T-helper 2 cell (primary cell): ENCODE data around the gene ADARB1.

Experiments used
- DNase-seq, 5 experiments: peaks; one replicate each; pipeline versions ENCODE4 v3.0.0 to v3.0.0-alpha.2; 2012 to 2022

ADARB1 gene

DNA sequence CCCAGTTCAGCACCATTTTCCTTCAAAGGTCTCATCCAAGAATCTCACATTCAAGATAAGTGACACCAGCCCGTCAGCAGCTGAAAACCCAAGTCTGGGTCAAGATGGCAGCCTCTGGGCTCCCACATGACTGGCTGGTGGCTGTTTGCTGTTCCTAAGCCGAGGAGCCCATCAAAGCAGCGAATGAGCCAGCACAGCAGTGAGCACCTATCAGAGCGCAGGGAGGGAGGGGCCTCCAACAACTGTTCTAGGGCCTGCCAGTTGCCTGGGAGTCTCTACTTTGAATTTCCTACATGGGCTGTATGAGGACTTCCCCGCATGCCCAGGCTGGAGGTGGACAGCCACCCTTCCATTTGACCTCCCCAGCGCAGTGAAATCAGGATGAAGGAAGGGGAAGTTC, 102.7 kb downstream of the ADARB1 start:
- no peak for DNase-seq

DNA sequence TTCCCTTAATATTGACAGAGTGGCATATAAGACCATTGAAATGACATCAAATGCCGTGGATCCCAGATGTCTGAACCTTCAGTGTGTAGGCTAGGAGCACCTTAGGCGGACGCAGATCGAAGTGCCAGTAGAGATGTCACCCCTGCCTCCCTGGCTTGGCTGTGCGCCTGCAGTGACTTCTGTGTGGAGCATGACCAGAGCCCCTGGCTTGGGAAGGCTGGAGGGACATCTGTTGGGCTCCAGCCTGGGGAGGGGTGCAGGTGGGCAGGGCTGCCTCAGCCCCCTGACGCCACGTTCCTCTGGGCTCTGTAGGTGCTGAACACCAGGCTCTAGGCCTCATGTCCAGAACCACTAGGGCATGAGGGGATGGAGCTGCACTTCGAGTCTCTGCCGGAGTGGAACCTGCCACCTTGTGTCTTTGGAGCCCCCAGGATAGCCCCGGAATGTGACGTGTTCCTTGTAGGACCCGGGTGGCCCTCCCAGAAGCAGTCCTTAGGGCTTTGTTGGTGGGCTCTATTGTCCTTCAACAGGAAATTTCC, 103.8 kb downstream of the ADARB1 start:
- no peak for DNase-seq

DNA sequence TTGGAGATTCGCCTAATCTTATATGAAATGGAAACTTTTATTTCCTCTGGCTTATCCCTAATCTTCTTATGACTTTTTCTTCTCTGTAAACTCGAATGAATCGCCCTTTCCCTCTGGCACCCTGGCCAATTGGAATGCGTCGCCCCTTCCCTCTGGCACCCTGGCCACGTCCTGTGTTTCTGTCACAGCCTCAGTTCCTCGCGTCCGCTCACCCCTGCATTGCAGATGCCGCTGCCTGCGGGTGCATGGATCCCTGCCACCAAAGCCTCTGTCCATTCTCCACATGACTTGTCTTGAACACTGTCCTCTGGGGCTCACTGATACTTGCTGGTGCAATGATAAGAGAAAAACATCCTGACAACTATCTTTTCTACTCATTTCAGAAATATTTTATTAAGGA, 104.6 kb downstream of the ADARB1 start:
- no peak for DNase-seq

DNA sequence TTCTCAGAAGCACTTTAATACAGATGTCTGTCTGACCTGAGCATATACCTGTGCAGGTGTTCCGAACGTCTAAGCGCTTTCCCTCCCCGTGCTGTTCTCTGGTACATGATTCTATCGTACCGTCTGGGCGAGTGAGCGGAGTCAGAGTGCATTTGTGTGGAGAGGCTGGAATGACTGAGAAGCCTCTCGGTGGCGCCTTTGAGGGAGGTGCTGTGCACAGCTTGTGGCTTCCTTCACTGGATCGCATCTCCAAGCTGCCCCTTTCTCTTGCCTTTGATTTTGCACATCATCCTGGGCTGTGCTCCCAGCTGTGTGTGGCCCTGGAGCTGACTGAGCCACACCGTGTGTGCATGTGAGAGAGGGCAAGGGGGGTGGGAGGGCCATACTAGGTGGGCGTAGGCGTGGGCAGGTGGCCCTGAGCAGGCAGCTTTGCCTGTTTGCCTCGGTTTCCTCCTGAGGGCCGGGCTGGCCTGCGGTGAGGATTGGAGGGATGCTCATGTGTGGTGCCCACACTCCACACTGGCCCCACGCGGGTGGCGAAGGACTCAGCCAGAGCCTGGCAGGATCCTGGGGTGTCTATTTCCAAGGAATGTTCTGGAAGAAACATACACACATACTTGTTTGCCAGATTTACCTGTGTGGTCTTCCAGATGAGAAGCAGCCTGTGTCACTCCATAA, 105.3 kb downstream of the ADARB1 start:
- no peak for DNase-seq

DNA sequence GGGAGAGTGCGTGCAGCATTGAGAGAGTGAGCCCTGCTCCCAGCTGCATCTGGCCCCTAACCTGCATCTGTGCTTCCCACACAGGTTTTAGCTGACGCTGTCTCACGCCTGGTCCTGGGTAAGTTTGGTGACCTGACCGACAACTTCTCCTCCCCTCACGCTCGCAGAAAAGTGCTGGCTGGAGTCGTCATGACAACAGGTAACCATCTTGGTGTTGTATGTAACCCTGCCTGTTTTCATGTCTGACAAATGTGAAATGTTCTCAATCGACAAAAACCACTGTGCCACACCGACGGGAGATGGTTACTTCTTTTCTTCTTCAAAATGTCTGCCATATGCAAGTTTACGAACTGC, 105.8 kb downstream of the ADARB1 start:
- no peak for DNase-seq

DNA sequence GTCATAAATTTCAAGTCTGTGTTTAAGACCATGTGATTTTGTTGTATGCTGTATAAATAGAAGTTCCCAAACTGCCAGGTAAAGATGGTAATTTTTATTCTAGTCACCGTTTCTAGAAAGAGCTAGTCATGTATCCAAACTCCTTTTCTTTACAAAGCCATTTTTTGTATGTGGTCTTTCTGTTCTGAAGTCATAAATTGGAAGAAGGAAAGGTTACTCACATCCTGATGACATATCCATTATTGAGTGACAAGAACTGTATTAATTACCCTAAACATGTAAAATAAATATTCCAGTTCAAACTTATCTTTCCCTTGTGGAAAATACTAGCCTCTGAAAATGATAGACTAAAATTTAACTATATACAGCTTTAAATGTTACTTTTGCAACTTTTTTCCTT, 108.6 kb downstream of the ADARB1 start:
- no peak for DNase-seq

DNA sequence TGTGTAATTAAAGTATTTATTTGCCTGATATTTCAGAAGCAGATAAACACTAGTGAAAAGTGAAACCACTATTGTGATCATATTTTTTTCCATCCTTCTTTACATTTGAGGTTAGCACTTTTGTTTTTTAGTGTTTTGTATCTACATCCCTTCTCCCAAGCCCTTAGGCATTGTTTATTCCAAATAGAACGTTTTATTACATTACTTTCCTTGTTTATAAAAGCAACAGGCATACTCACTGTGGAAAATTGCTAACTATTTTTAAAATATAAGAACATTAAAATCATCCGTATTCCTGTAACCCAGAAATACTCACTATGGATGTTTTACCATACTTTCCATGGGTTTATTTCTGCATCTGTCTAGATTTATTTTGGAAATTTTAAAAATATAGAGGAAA, 109.5 kb downstream of the ADARB1 start:
- DNase-seq = no peak

DNA sequence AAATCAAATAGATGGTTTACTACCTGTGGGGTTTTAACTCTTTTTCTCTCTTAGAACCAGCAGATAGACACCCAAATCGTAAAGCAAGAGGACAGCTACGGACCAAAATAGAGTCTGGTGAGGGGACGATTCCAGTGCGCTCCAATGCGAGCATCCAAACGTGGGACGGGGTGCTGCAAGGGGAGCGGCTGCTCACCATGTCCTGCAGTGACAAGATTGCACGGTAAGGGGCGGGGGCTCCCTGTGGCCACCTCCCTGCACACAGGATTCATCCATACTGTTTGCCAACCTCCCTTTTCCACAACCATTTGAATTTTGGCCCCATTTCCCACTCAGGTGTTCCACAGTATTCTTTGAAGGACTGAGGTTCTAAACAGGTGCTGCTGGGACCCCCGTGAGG, 110.5 kb downstream of the ADARB1 start:
- DNase-seq = no peak

DNA sequence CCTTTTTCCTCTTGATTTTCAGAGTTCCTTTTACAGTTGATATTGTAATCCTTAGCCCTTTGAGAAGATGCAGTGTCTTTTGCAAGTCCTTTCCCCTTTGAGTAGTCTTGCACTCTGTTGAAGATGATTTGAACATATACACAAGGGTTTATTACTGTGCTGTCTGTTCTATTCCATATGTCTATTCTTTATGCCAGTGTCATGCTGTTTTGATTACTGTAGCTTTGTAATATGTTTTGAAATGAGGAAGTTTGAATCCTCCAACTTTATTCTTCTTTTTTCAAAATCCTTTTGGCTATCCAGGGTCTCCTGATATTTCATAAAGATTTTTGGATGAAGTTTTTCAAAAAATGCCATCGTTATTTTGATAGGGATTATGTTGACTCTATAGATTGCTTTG, 112.3 kb downstream of the ADARB1 start:
- DNase-seq = no peak

DNA sequence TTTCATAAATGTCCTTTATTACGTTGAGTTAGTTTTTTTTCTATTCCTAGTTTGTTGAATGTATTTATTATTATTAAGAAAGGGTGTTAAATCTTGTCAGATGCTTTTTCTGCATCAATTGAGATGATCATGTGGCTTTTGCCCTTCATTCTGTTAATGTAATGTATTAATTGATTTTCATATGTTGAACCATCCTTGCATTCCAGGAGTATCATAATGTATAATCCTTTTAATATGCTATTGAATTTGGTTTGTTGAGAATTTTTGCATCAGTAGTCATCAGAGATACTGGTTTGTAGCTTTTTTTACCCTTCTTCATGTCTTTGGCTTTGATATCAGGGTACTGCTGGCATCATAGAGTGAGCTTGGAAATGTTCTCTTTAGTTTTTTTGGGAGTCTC, 113.3 kb downstream of the ADARB1 start:
- DNase-seq = peak in 1 of 5 experiments; percentile 14

DNA sequence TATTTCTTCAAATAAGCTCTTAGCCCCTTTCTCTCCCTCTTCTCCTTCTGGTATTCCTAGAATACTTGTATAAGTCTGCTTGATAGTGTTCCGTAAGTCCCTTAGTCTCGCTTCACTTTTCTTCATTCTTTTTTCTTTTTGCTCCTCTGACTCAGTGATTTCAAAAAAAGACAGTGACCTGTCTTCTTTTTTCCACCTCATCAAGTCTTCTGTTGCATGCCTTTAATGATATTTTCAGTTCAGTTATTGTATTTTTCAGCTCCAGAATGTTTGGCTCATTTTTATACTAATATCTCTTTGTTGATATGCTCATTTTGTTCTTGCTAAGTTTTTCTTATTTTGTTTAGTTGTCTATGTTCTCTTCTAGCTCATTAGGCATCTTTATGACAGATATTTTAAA, 115.6 kb downstream of the ADARB1 start:
- no peak for DNase-seq

DNA sequence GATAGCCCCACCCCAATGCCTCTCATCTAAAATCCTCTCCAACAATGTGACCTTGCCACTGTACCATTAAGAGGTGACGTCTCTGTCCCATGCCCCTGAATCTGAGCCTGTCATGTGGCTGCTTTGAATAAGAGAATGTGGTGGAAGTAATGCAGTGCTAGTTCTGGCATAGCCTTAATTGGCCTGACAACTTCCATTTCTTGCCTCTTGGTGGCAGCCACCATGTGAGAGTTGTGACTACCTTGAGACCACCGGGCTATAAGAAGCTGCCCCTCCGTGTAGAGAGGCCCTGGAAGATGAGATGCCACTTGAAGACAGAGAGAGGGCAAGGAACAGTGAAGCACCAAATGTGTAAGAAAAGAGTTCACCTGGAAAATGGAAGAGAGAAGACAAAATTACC, 118.0 kb downstream of the ADARB1 start:
- DNase-seq = no peak

DNA sequence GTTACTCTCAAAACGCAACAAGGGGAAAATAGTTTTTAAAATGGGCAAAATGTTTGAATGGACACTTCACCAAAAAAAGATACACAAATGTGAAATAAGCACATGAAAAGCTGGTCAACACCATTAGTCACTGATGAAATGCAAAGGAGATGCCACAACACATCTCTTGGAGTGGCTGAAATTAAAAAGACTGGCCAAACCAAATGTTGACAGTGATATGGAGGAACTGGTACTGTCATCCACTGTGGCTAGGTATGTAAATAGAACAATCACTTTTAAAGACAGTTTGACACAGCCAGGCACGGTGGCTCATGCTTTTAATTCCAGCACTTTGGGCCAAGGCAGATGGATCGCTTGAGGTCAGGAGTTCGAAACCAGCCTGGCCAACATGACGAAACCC, 122.2 kb downstream of the ADARB1 start:
- DNase-seq = no peak

DNA sequence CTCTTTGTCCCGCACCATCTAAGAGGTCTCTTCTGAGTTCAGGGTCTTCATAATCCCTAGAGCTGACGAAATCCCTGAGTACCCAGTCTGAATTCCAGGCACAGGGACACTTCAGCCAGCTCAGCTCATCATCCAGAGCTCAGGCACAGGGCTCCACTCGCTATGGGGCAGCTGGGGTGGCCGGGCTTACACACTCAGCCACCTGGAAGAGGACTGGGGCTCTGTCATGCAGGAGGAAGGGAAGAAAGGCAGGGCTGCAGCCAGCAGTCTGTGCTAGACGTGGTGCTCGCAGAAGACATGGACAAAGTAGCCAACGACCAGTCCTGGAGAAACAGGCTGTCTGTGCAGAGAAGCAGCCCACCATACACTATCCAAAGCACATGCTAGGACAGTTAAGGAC, 124.8 kb downstream of the ADARB1 start:
- DNase-seq = no peak

DNA sequence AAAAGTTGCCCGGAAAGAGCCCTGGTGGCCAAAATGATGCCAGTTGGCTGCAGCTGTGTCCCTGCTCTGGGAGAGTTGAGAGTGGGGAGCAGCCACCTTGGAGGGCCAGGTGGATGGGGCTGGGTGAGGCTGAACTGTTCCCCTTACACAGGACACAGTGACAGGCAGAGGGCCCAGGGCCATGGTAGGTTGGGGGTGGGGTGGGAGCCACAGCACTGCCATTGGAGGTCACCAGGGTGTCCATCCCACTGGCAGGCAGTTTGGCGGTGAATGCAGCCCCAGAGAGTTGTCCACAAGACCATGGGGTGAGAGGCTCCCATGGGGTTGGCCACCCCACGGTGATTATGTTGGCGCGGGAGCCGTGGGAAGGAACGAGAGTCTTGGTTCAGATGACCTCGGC, 125.7 kb downstream of the ADARB1 start:
- no peak for DNase-seq

DNA sequence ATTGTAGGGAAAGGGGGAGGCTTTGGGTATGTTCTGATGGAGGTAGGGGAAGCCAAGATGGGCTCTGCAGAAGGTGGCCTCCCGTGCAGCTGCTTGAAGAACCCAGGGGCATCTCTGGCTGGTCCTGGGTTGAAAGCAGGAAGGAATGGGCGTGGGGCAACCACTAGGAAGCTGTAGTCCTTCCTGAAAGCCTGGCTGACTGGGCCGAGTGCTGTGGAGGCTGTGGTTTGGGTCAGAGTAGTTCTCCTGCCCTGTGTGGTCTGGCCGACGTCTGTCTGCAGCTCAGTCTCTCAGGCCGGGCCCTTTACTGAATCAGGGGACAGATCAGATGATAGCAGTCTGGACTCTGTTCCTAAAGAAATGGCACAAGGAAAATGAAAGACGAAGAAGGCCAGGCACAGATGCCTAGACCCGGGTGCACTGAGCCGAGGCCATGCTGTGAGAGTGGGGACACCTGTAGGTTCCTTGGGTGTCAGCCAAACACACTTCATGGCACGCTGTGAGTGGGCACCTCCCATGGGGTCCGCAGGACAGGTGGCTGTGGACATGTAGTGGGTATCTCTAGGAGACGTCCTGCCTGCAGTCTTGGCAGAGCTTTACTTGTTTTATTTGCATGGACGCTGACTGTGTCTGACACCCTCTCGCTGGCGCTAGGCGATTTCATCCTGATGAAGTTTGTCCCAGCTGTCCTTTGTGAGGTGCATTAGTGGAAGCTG, 126.4 kb downstream of the ADARB1 start:
- DNase-seq = no peak

DNA sequence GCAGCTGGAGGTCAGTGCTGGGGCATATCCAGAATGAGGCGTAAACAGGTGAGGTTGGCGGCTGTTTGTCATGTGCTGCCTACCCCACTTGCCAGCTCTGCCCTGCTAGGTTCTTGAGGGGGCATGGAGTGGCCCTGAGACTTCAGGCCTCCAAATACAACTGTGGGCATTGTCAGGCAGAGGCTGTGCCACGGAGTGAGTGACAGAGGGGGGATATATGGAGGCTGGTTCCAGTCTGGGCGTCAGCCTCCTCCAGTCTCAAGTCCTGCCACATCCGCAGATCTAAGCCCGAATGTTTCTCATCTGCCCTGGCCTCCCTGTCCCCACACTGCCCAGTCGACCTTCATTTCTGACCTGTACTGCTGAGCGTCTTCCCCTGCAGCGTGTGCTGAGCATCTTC, 128.0 kb downstream of the ADARB1 start:
- no peak for DNase-seq

DNA sequence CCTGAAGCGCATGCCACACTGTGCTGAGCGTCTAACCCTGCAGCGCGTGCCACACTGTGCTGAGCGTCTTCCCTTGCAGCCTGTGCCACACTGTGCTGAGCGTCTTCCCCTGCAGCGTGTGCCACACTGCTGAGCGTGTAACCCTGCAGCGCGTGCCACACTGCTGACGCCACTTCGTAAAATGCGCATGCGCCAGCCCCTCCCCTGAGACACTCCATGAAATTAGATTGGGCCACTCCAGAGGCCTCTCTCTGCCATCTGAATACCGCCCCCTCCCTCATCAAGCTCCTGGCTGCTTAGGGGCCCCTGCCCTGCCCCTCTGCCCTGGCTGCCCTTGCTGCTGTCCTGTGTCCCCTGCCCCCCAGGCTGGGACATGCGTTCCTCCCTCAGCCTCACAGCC, 128.5 kb downstream of the ADARB1 start:
- DNase-seq = no peak

DNA sequence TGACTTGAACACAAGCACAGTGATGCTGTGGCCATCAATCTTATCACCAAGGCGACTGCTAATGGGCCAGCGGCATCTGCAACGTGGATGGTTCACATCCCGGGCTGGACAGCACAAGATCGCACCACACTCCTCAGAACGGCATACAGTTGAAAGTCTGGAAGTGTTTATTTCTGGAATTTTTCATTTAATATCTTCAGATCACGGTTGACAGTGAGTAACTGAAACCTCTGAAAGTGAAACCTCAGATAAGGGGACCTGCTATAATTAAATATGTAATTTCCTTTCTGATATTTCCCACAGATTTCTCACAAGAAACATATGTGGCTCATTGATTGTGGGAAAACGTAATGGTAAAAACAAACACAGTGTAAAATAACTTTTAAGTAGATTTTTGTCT, 129.6 kb downstream of the ADARB1 start:
- no peak for DNase-seq

DNA sequence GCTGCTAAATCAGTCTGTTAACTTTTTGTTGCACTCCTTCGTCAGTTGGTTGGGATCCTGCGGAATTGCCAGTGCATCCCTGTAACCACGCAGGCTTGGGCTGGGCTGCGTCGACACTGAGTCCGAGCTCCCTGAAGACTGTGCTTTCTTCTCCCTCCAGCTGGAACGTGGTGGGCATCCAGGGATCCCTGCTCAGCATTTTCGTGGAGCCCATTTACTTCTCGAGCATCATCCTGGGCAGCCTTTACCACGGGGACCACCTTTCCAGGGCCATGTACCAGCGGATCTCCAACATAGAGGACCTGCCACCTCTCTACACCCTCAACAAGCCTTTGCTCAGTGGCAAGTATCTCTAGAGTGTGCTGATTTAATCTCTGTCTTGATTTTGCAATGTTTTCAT, 130.0 kb downstream of the ADARB1 start:
- DNase-seq = no peak

DNA sequence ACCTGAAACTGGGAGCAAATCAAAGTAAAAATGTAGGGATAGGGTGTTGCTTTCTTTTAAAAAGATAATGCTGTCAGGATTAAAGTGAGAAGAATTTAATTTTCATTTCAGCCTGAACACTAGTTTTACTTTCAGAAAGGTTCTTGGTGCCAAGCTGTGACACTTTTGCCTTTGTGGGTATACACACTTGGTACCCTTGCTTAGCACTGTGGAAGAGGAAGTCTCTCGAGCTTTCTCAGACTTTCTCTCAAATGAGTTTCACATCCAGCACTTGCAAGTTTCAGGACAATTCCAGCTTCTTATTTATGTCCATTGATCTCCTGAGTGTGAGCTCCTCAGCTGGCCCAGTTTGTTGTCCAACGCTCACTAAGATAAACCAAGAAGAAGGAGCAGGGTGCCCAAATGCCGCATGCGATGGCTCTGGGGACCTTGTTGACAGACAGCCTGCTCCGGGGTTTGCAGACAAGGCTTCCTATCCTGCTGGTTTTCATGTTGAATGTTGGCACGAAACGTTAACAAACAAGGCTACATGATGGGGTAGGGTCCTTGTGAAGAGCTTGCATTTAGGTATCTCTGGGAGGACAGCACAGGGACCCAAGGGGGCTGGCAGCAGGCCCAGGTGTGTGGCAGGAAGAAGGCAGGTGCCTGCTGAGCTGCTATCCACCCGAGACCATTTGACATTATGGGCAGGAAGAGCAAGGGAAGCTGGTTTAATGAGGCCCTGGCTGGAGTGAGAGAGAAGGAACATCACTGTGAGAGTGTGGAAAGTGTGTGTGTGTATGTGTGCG, 133.7 kb downstream of the ADARB1 start:
- DNase-seq = peak in 1 of 5 experiments; percentile 13

DNA sequence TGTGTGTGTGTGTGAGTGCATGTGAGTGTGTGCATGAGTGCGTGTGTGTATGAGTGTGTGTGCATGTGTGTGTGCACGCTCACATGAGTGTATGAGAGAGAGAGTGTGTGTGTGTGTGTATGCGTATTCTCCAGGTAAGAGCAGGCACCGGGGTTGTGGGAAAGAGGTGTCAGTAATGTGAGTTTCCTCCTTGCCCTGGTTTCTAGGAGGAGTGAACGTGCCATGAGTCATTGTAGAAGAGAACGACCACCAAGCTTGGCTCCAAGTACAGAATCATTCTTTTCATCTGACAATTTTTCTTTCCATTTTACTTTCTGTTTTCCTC, 134.2 kb downstream of the ADARB1 start:
- DNase-seq = peak in 2 of 5 experiments; percentile 27 to 32

DNA sequence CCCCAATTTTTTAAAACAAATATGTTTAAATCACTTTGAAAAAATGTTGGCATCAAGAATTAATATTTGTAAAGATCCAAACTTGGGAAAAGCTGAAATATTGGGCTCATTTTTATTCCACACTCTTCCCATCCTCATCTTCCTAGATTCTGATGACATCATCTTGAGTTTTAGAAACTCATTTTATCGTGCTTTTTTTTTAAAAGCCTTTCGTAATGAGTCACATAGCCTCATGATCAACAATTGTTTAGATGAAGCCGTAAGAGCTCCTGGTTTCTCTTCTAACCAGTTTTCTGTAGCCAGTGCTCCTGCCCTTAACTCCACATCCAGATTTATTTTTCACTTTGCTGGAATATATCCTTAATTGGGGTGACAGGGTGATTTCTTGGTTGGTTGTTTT, 134.7 kb downstream of the ADARB1 start:
- peak in 1 of 5 experiments; percentile 24 for DNase-seq
